Lower lobe of right lung (tissue), 2 donors: ENCODE data around the gene COL11A2. TPM values are rescaled to one million over a fixed set of nuclear protein-coding genes. Genes with fewer than 3 reads are reported as not detected.
A peak's percentile ranks its signal among the peaks of the same experiment; 100 is the strongest.

Experiments
- ATAC-seq, 2 donors: fragments of 200-7000 bp; cut with Tn5 transposase; one replicate each; pipeline ENCODE4 v1.9.1; 2020 to 2022; ENCODE audit warnings: mild to moderate bottlenecking in 2 of 2, moderate library complexity in 2 of 2
- DNase-seq: peaks from one replicate; pipeline ENCODE4 v3.0.0-alpha.2; 2020
- H3K27ac ChIP-seq: fragments of 200-600 bp; one replicate; pipeline ENCODE4 v1.8.0; 2022
- H3K27me3 ChIP-seq: fragments of 200-600 bp; one replicate; pipeline ENCODE4 v1.8.0; 2022; ENCODE audit warnings: low read depth
- H3K36me3 ChIP-seq: fragments of 200-600 bp; one replicate; pipeline ENCODE4 v1.8.0; 2022; ENCODE audit warnings: mild to moderate bottlenecking
- H3K4me1 ChIP-seq: fragments of 200-600 bp; one replicate; pipeline ENCODE4 v1.8.0; 2022
- H3K4me3 ChIP-seq: fragments of 200-600 bp; one replicate; pipeline ENCODE4 v1.8.0; 2022; ENCODE audit warnings: mild to moderate bottlenecking
- H3K9me3 ChIP-seq: fragments of 200-600 bp; one replicate; pipeline ENCODE4 v1.8.0; 2022
- intact Hi-C: fragments of 100-400 bp; cut with DNase I; formaldehyde crosslinking; loops from one replicate; pipeline ENCODE4 v1.11.0; 2022
- total RNA-seq: library from RNA; stranded (reverse); fragmentation: NEBNext Ultra II Directional; extraction: Animal tissue kit (Norgen Biotek cat#: 25700); gene quantifications from one replicate; pipeline ENCODE4 v1.2.1, GENCODE V29; 2021
- TF ChIP-seq, protein P1 (sequence below): fragments of 200-600 bp; IDR thresholded peaks from one replicate; pipeline ENCODE4 v1.8.0; 2022; ENCODE audit warnings: antibody characterized with exemption, mild to moderate bottlenecking
- donor health status: DM: no; HTN: yes; CAD: no; lungs with severe emphysema.

The COL11A2 gene
- total RNA-seq, 1 donor from 2014 or later: 0.77 TPM

DNA sequence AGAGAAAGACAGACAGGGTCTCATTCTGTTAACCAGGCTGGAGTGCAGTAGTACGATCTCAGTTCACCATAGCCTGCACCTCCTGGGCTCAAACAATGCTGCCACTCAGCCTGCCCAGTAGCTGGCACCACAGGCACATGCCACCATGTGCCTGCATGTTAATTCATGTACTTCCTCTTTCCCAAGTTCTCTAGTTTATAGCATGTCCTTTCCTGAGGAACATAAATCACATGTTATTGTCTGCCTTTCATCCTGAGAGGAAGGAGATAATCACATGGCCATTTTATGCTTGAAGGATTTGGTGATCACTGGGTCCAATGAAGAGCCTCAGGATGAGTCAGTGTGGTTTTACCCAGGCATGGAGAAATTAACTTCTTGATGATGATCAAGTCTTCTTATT, 47.9 kb downstream of the COL11A2 start:
- peak; percentile 62 to 81 for ATAC-seq
- Histone ChIP-seq H3K4me1 (no peaks in the 10 kb centered on the region), H3K27ac (no peak overlapping the region), H3K36me3 (no peaks in the 10 kb centered on the region), H3K4me3 (no peak overlapping the region), H3K27me3 (peaks cover 5% of the 10 kb centered on the region), H3K9me3 (no peaks in the 10 kb centered on the region)
- intact Hi-C loops: no loop called here
- TF ChIP-seq, protein P1, sequence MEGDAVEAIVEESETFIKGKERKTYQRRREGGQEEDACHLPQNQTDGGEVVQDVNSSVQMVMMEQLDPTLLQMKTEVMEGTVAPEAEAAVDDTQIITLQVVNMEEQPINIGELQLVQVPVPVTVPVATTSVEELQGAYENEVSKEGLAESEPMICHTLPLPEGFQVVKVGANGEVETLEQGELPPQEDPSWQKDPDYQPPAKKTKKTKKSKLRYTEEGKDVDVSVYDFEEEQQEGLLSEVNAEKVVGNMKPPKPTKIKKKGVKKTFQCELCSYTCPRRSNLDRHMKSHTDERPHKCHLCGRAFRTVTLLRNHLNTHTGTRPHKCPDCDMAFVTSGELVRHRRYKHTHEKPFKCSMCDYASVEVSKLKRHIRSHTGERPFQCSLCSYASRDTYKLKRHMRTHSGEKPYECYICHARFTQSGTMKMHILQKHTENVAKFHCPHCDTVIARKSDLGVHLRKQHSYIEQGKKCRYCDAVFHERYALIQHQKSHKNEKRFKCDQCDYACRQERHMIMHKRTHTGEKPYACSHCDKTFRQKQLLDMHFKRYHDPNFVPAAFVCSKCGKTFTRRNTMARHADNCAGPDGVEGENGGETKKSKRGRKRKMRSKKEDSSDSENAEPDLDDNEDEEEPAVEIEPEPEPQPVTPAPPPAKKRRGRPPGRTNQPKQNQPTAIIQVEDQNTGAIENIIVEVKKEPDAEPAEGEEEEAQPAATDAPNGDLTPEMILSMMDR: no peak
- DNase-seq: no peak

DNA sequence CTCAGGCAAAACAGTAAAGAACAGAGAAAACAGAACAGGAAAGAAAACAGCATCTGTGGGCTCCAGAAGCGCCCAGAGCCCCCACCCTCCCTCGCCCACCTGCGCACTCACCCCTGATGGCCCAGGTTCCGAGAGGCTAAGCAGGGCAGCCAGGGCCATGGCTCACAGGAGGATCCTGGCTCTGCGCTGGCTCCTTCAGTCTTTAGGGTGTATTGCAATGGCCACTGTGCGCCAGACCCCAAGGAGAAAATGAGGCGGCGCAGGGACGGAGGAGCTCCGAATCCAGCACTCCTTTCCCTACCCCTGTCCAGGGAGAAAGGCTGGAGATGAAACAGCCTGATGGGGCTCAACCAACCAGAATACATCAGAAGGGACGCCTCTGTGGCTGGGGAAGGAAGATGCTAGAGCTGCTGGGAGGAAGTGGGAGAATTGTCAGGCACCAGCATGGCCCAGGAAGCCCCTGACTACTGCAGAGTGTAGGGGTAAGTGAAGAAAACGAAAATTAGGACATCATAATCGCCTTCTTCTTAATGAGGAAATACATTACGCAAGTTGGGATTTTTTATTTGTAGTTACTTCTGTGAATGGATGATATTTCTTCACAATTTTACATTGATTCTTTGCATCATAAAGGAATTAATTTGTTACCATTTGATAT, 49.0 kb downstream of the COL11A2 start:
- DNase-seq (no peak), ATAC-seq (peak in 1 of 2 donors; percentile 31)
- Histone ChIP-seq H3K36me3 (no peaks in the 10 kb centered on the region), H3K4me3 (no peak overlapping the region), H3K9me3 (no peaks in the 10 kb centered on the region), H3K27me3 (peaks cover 5% of the 10 kb centered on the region), H3K27ac (no peak overlapping the region), H3K4me1 (no peaks in the 10 kb centered on the region)
- intact Hi-C loops: no loop called here
- TF ChIP-seq, protein P1: no peak

DNA sequence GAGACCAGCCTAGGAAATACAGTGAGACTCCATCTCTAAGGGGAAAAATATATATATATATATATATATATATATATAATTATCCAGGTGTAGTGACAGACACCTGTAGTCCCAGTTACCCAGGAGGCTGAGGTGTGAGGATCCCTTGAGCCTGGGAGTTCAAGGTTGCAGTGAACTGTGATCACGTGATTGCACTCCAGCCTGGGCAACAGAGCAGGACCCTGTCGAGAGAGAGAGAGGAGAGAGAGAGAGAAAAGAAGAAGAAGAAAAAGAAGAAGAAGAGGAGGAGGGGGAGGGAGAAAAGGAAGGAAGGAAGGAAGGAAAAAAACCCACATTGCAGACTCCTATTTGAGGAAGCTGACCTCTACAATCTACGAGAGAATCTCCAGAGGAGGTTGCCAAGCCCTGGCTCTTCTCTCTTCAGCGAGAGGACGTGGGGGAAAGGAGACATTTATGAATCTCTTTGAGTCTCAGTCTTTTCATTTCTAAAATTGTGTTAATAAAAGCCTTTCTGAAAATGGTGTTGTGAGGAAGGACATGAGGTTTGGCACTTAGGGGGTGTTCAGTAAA, 49.7 kb downstream of the COL11A2 start:
- Histone ChIP-seq H3K4me1 (no peaks in the 10 kb centered on the region), H3K27ac (no peak overlapping the region), H3K36me3 (no peaks in the 10 kb centered on the region), H3K9me3 (no peaks in the 10 kb centered on the region), H3K4me3 (no peak overlapping the region), H3K27me3 (peaks cover 5% of the 10 kb centered on the region)
- TF ChIP-seq, protein P1: no peak
- DNase-seq: no peak
- intact Hi-C loops: no loop called here
- no peak for ATAC-seq

DNA sequence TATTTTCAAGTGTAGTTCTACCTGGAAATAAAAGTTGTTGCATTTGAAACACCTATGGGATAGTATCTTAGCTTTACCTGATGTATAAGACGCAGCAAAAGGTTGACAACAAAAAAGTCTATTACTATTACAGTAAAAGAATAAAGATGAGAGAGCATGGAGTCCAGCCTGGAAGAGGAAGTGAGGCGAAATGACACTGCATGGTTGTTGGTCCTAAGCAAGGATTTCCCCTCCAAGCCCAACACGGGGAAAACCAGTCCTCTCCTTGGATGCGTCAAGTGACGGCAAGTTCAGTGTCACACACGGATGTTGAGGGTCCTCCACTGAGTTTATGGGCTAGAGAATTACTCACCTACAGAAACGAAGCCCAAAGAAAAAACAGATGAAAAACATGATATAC, 51.7 kb downstream of the COL11A2 start:
- H3K4me1 ChIP-seq: no peaks in the 10 kb centered on the region
- TF ChIP-seq, protein P1: no peak
- peaks cover 5% of the 10 kb centered on the region for H3K27me3 ChIP-seq

DNA sequence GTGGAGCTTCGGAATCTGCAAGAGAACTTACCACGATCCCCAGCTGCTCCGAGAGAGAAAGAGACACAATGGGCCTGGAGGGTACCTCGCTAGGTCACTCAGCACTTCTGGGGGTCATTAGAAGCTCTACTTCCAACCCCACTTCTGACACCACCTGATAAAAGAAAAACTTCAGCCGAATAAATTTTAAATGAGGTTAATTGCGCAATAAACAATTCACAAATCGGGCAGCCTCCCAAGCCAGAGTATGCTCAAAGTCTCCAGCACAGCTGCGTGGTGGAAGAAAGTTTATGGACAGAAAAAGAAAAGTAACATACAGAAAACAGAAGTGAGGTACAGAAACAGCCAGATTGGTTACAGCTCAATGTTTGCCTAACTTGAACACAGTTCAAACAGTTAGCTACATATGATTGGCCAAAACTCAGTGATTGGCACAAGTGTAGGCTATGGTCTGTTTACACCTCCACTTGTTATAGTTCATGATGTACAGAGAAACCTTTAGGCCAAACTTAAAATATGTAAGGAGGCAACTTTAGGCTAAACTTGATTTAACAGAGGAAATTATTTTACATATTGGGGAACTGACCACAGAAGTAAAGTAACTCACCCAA, 52.6 kb downstream of the COL11A2 start:
- Histone ChIP-seq H3K27me3 (peaks cover 5% of the 10 kb centered on the region), H3K4me1 (no peaks in the 10 kb centered on the region), H3K9me3 (no peaks in the 10 kb centered on the region), H3K36me3 (no peaks in the 10 kb centered on the region), H3K4me3 (no peak overlapping the region), H3K27ac (no peak overlapping the region)
- ATAC-seq: no peak
- intact Hi-C loops: no loop called here
- TF ChIP-seq, protein P1: no peak
- no peak for DNase-seq

More for the DNA sequence above, 51.7 kb downstream of the COL11A2 start:
- intact Hi-C loops: no loop called here
- no peaks in the 10 kb centered on the region for H3K36me3 ChIP-seq
- ATAC-seq (no peak), DNase-seq (no peak)
- H3K9me3 ChIP-seq: no peaks in the 10 kb centered on the region
- no peak overlapping the region for H3K4me3 ChIP-seq
- no peak overlapping the region for H3K27ac ChIP-seq
